NT2/D1 (cell line): ENCODE results near the gene FBXO42.

Experiments
- YY1 ChIP-seq: IDR thresholded peaks from 2 replicates; pipeline ENCODE4 v1.6.1; 2011; ENCODE audit not compliant: insufficient read length, insufficient read depth
- ZNF274 ChIP-seq: IDR thresholded peaks from 2 replicates; pipeline ENCODE4 v1.6.1; 2011; ENCODE audit warnings: mild to moderate bottlenecking, low read depth, low read length

- TF ChIP-seq YY1 (no peak), ZNF274 (no peak)
Measured at GRCh38 chr1:16207318-16208269, 144.7 kb downstream of the FBXO42 start.
